HG02623 (cell line): Measurements from ENCODE around the gene IL22.

Experiments
- ATAC-seq: cut with Tn5 transposase; IDR thresholded peaks from one replicate; pipeline ENCODE4 v1.9.1; 2021; ENCODE audit warnings: moderate library complexity; ENCODE audit not compliant: unreplicated experiment

IL22 gene

GRCh38 chr12:68253504-68253903 is at the start of gene IL22:
IL22 (minus strand) TSS chr12:68253604; CDS start chr12:68253448, 156 bp downstream.
- ATAC-seq = no peak

- no peak for ATAC-seq
Observed at GRCh38 chr12:68297929-68298328, 44.5 kb upstream of the IL22 start.

GRCh38 chr12:68294251-68294650 is 40.8 kb upstream of the IL22 start:
- ATAC-seq = no peak

- ATAC-seq = no peak
Observed at GRCh38 chr12:68293347-68293746, 39.9 kb upstream of the IL22 start.

- no peak for ATAC-seq
Observed at GRCh38 chr12:68292151-68292943, 38.9 kb upstream of the IL22 start.

GRCh38 chr12:68291396-68292036 is 38.1 kb upstream of the IL22 start:
- no peak for ATAC-seq

GRCh38 chr12:68290126-68290525 is 36.7 kb upstream of the IL22 start:
- peak; percentile 92 for ATAC-seq

GRCh38 chr12:68287106-68287505 is 33.7 kb upstream of the IL22 start:
- no peak for ATAC-seq

- ATAC-seq = no peak
Observed at GRCh38 chr12:68286396-68286795, 33.0 kb upstream of the IL22 start.

GRCh38 chr12:68285541-68285940 is 32.1 kb upstream of the IL22 start:
- ATAC-seq = no peak

GRCh38 chr12:68281322-68282077 is 28.1 kb upstream of the IL22 start:
- ATAC-seq = no peak

GRCh38 chr12:68280240-68280639 is 26.8 kb upstream of the IL22 start:
- no peak for ATAC-seq

GRCh38 chr12:68279227-68280054 is 26.0 kb upstream of the IL22 start:
- no peak for ATAC-seq

GRCh38 chr12:68276402-68276930 is 23.1 kb upstream of the IL22 start:
- no peak for ATAC-seq

GRCh38 chr12:68272732-68273131 is 19.3 kb upstream of the IL22 start:
- no peak for ATAC-seq

GRCh38 chr12:68271346-68271745 is 17.9 kb upstream of the IL22 start:
- no peak for ATAC-seq

- ATAC-seq = no peak
Observed at GRCh38 chr12:68270358-68270757, 17.0 kb upstream of the IL22 start.

- ATAC-seq = no peak
Observed at GRCh38 chr12:68269779-68270178, 16.4 kb upstream of the IL22 start.

GRCh38 chr12:68268967-68269366 is 15.6 kb upstream of the IL22 start:
- no peak for ATAC-seq

- ATAC-seq = no peak
Observed at GRCh38 chr12:68267892-68268396, 14.5 kb upstream of the IL22 start.
